HG02884 (cell line): ENCODE data around the gene KREMEN2.

Experiments used
- ATAC-seq: cut with Tn5 transposase; IDR thresholded peaks from one replicate; pipeline ENCODE4 v1.9.1; 2021; ENCODE audit warnings: mild to moderate bottlenecking, moderate library complexity; ENCODE audit not compliant: unreplicated experiment

KREMEN2 gene

GRCh38 chr16:2964475-2965336 is 631 bp downstream of the KREMEN2 start:
- no peak for ATAC-seq

GRCh38 chr16:2966043-2966807 is 2.1 kb downstream of the KREMEN2 start:
- no peak for ATAC-seq

- ATAC-seq, result no peak
These were observed 2.7 kb downstream of the KREMEN2 start for GRCh38 chr16:2966808-2967191.

- ATAC-seq, result no peak
These were observed 3.1 kb downstream of the KREMEN2 start for GRCh38 chr16:2967211-2967631.

GRCh38 chr16:2967721-2968161 is 3.7 kb downstream of the KREMEN2 start:
- ATAC-seq, result no peak

- no peak for ATAC-seq
These were observed 4.3 kb downstream of the KREMEN2 start for GRCh38 chr16:2968368-2968737.

GRCh38 chr16:2968738-2969544 is 4.9 kb downstream of the KREMEN2 start, which contains the start of gene PAQR4:
Gene PAQR4 (plus strand): TSS chr16:2969348. CDS start chr16:2969675, 327 bp downstream.
- peak; percentile 57 for ATAC-seq

- no peak for ATAC-seq
These were observed 5.8 kb downstream of the KREMEN2 start for GRCh38 chr16:2969545-2970521.

- ATAC-seq, result no peak
These were observed 6.5 kb downstream of the KREMEN2 start for GRCh38 chr16:2970563-2970962.

GRCh38 chr16:2971134-2971984 is 7.3 kb downstream of the KREMEN2 start:
- no peak for ATAC-seq

- ATAC-seq, result no peak
These were observed 8.1 kb downstream of the KREMEN2 start for GRCh38 chr16:2971985-2972784.

GRCh38 chr16:2973093-2973492 is 9.0 kb downstream of the KREMEN2 start:
- ATAC-seq, result no peak

GRCh38 chr16:2973605-2974318 is 9.7 kb downstream of the KREMEN2 start:
- ATAC-seq, result no peak

GRCh38 chr16:2974319-2975056 is 10.4 kb downstream of the KREMEN2 start:
- no peak for ATAC-seq

- ATAC-seq, result no peak
These were observed 11.2 kb downstream of the KREMEN2 start for GRCh38 chr16:2975161-2975795.

GRCh38 chr16:2976201-2976600 is 12.1 kb downstream of the KREMEN2 start:
- no peak for ATAC-seq
